ENCODE results near the gene GSKIP.

GSKIP gene

DNA sequence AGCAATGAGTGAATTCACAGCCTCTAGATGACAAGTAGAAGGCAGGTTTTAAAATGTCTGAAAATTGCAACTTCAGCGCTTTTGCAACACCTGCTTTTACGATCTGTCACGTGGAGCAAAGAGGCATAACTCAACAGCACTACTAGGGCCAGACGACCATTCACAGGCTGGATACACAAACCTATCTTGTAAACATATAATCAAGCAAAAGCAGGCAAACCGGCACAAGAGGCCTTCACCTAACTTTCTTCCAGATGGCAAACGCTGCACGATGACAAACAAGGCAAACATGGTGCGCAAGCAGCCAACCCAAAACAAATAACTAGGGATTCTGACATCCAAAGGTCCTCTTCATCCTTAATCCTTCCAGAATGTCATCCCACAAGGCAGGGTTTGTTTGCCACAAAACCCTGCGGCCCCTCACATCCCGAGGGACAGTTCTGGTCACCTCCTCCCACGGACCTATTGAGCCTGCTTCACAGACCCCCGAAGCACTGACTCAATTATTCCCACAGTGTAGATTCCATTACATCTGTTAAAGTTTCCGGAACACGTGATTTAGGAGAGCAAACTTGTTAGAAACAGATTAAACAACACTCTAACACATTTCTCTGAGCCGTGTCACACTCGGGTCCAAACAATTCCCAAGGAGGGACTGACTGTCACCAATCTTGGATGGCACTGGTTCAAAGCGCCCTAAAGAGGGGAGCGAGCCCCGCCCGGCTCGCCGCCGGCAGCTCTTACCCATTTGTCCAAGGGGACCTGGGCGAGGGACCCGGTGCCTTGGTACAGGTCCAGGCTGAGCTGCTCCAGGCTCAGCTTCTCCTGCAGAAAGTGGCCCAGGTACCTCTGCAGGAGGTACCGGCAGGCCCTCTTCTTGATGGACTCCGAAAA, 1.0 kb upstream of the GSKIP start:
- Mint-ChIP-seq H3K36me3 (ENCODE audit: low read depth) (peaks cover 27% of the 10 kb centered on the region), H3K9me3 (no peaks in the 10 kb centered on the region), H3K27ac (peak overlapping the region; percentile 91), H3K4me1 (ENCODE audit: low read depth) (peaks cover 58% of the 10 kb centered on the region), H3K4me3 (peak overlapping the region; percentile 92), H3K27me3 (no peaks in the 10 kb centered on the region)
- peak; percentile 46 for DNase-seq

DNA sequence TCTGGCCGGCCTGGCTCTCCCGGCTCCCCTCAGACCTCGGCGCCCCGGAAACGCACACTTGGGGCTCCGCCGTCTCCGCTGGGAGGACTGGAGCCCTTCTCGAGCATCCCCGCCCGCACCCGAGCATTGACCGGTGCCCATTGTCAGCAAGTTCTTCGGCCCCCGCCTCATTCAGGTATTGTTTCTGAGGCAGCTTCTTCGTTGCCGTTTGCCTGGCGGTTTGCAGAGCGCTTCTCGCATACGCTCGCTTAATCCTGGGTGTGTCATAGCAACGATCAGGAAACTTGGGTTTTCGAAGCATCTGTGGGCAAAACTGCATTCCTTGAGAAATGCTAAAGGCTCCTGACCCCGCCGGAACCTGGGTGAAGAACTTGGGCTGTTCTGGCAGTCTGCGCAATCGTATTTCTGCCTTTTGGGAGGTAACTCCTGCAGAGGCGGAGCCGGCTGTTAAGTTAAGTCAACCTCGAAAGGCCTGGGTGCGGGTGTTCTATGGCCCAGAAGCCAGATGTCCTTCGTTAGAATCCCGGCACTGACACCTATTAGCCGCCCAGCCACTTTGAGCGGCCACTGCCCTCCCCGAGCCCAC, 518 bp downstream of the GSKIP start:
- Mint-ChIP-seq H3K27ac (peak overlapping the region; percentile 79), H3K4me3 (peak overlapping the region; percentile 87), H3K27me3 (no peaks in the 10 kb centered on the region), H3K36me3 (ENCODE audit: low read depth) (peaks cover 26% of the 10 kb centered on the region), H3K4me1 (ENCODE audit: low read depth) (peaks cover 61% of the 10 kb centered on the region), H3K9me3 (no peaks in the 10 kb centered on the region)
- DNase-seq = no peak

DNA sequence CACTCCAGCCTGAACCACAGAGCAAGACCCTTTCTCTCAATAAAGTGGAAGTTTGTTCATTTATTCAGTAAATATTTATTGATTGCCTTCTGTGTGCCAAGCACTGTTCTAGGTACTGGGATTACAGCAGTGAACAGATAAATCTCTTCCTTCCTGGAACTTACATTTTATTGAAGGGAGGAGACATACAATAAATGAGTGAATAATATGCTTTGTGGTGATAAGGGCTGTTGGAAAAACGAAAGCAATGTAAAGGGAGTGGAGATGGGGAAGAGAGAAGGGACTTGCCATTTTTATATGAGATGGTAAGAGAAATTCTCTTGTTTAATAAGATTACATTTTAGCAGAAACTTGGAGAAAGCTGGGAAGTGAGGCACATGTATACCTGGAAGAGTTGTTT, 1.6 kb downstream of the GSKIP start:
- peaks cover 55% of the 10 kb centered on the region for H3K4me1 Mint-ChIP-seq (ENCODE audit: low read depth)
- DNase-seq = no peak
- H3K36me3 Mint-ChIP-seq (ENCODE audit: low read depth) = peaks cover 27% of the 10 kb centered on the region
- H3K4me3 Mint-ChIP-seq = peak overlapping the region; percentile 87
- no peaks in the 10 kb centered on the region for H3K9me3 Mint-ChIP-seq
- H3K27me3 Mint-ChIP-seq = no peaks in the 10 kb centered on the region
- H3K27ac Mint-ChIP-seq = peak overlapping the region; percentile 9

DNA sequence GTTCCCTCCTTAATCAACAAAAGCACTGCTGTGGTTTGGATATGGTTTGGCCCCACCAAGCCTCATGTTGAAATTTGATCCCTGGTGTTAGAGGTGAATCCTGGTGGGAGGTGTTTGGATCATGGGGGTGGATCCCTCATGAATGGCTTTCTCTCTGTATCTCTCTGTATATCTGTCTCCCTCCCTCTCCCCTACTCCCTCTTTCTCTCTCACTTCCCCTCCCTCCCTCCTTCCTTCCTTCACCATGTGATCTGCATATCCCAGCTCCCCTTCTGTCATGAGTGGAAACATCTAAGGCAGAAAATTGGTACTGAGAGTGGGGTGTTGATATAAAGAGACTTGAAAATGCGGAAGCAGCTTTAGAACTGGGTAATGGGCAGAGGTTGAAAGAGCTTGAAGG, 5.2 kb downstream of the GSKIP start:
- Mint-ChIP-seq H3K27ac (no peak overlapping the region), H3K36me3 (ENCODE audit: low read depth) (peaks cover 14% of the 10 kb centered on the region), H3K27me3 (no peaks in the 10 kb centered on the region), H3K4me1 (ENCODE audit: low read depth) (peaks cover 37% of the 10 kb centered on the region), H3K9me3 (no peaks in the 10 kb centered on the region), H3K4me3 (no peak overlapping the region)
- DNase-seq = no peak

DNA sequence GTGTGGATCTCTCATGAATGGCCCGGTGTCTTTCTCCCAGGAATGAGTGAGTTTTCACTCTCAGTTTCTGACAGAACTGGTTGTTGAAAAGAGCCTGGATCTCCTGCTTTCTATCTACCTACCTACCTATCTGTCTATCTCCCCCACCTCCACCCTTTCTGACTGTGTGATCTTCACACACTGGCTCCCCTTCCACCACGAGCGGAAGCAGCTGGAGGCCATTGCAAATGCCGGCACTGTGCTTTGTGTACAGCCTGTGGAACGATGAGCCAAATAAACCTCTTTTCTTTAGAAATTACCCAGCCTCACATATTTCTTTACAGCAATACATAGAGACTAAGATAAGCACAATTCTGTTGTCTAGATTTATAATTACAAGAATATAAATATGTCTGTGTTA, 7.2 kb downstream of the GSKIP start:
- H3K4me1 Mint-ChIP-seq (ENCODE audit: low read depth) = peaks cover 26% of the 10 kb centered on the region
- peaks cover 12% of the 10 kb centered on the region for H3K36me3 Mint-ChIP-seq (ENCODE audit: low read depth)

DNA sequence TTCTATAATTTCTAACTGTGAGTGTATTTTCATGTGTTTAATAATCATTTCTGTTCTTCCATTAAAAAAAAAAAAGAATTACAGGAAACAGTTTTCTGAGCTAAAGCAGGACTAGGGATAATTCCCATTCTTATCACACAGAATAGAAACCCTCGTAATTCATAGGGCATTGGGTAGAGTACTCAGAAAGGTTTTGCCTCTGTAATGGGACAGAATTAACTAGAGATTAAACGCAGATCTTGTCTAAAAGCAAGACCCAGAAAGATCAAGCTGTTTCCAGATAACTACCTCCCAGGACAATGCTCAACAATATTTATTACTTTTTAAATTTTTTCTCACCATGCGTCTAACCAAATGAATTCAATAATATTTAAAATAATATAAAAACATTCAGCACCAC, 10.2 kb downstream of the GSKIP start:
- Mint-ChIP-seq H3K27me3 (no peaks in the 10 kb centered on the region), H3K4me1 (ENCODE audit: low read depth) (peaks cover 9% of the 10 kb centered on the region), H3K9me3 (no peaks in the 10 kb centered on the region), H3K4me3 (no peak overlapping the region), H3K36me3 (ENCODE audit: low read depth) (peaks cover 11% of the 10 kb centered on the region), H3K27ac (no peak overlapping the region)
- DNase-seq = no peak

More for the DNA sequence above, 7.2 kb downstream of the GSKIP start:
- DNase-seq = no peak
- no peaks in the 10 kb centered on the region for H3K9me3 Mint-ChIP-seq
- H3K4me3 Mint-ChIP-seq = no peak overlapping the region
- no peak overlapping the region for H3K27ac Mint-ChIP-seq
- no peaks in the 10 kb centered on the region for H3K27me3 Mint-ChIP-seq

DNA sequence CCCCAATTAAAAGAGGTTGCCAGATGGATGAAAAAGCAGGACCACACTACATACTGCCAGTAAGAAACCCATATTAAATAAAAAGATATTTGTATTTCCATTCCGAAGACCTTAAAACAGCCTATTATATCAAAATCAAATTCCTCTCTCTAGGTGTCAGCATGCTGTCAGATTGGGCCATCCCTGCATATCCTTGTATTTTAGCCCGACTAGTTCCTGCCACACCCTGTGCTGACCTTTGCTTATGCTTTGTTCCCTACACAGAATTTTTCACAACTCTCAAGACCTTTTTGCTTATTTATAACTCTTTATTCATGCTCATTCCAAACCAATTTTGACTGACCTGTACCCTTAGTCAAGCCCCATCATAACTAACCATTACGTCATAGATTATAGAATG, 12.8 kb downstream of the GSKIP start:
- no peaks in the 10 kb centered on the region for H3K9me3 Mint-ChIP-seq
- DNase-seq = no peak
- H3K27ac Mint-ChIP-seq = no peak overlapping the region
- peaks cover 9% of the 10 kb centered on the region for H3K4me1 Mint-ChIP-seq (ENCODE audit: low read depth)
- no peaks in the 10 kb centered on the region for H3K27me3 Mint-ChIP-seq
- H3K36me3 Mint-ChIP-seq (ENCODE audit: low read depth) = peaks cover 8% of the 10 kb centered on the region
- no peak overlapping the region for H3K4me3 Mint-ChIP-seq

DNA sequence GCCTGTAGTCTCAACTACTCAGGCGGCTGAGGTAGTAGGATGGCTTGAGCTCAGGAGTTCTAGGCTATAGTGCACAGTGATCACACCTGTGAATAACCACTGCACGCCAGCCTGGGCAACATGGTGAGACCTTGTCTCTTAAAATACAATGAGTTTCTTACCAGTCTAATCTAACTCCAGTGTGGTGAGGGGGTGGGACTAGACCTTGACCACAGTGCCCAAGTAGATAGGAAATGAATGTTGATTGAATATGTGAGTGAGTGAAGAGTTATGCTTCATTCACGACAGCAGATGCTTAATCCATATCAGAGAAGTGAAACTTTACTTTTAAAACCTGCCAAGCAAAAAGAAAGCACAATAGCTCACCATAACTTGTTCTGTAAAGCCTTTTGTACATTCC, 17.4 kb downstream of the GSKIP start:
- Mint-ChIP-seq H3K27me3 (no peaks in the 10 kb centered on the region), H3K4me1 (ENCODE audit: low read depth) (peaks cover 8% of the 10 kb centered on the region), H3K36me3 (ENCODE audit: low read depth) (peaks cover 39% of the 10 kb centered on the region), H3K27ac (no peak overlapping the region), H3K9me3 (no peaks in the 10 kb centered on the region), H3K4me3 (no peak overlapping the region)
- DNase-seq = no peak

DNA sequence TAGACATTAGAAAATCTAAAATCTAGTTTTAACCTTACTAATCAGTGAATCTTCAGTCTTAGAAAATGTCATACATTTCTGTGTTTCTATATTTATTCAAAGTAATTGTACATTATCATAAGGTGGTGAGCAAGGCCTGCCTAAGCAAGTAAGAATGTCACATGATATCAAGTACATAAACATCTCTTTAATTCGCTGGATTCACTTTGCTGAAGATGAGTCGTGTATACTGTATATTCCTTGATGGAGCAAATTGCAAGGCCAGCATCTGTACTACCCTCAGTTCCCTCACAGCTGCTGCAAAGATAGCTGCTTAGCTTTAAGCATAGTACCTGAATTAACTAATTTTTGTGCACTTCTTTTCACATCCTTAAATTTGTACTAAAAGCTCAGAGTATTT, 20.1 kb downstream of the GSKIP start:
- Mint-ChIP-seq H3K4me3 (no peak overlapping the region), H3K27ac (no peak overlapping the region), H3K36me3 (ENCODE audit: low read depth) (peaks cover 48% of the 10 kb centered on the region), H3K4me1 (ENCODE audit: low read depth) (peaks cover 6% of the 10 kb centered on the region), H3K27me3 (no peaks in the 10 kb centered on the region), H3K9me3 (no peaks in the 10 kb centered on the region)
- no peak for DNase-seq

DNA sequence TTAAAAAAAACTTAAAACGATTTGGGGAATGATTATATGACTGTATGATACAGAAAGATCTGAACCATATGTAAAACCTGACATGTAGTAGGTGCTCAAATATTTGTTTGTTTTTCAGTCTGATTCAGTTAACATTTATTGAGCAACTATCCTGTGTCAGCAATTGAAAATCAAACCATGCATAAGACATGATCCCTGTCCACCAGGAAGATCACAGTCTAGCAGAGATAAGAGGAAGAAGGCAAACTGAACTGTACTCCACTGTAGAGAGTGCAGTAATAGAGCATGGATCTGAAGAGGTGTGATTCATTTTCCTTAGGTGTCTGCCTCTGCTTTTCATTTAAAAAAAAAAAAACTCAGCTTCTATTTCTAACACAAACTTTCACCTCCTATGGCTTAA, 20.7 kb downstream of the GSKIP start:
- Mint-ChIP-seq H3K36me3 (ENCODE audit: low read depth) (peaks cover 48% of the 10 kb centered on the region), H3K9me3 (no peaks in the 10 kb centered on the region), H3K4me3 (no peak overlapping the region), H3K4me1 (ENCODE audit: low read depth) (peaks cover 6% of the 10 kb centered on the region), H3K27ac (no peak overlapping the region), H3K27me3 (no peaks in the 10 kb centered on the region)
- no peak for DNase-seq

DNA sequence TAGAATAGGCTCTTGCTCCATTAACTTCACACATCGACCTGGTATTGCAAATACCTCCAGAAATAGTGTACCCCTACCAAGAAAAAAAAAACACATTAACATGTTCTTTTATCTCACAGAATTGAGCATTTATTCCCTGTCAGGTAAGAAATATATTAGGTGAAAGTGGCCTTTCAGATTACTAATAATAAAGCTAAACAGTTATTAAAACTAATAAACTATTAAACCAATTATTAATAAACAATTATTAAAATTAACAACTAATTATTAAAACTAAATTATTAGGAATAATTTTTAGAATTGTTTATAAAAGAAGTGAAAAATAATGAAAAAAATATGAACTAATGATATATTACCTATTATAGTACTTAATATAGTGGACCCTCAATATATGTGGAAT, 21.4 kb downstream of the GSKIP start:
- Mint-ChIP-seq H3K4me1 (ENCODE audit: low read depth) (peaks cover 6% of the 10 kb centered on the region), H3K27me3 (no peaks in the 10 kb centered on the region), H3K4me3 (no peak overlapping the region), H3K27ac (no peak overlapping the region), H3K9me3 (no peaks in the 10 kb centered on the region), H3K36me3 (ENCODE audit: low read depth) (peaks cover 48% of the 10 kb centered on the region)
- no peak for DNase-seq

DNA sequence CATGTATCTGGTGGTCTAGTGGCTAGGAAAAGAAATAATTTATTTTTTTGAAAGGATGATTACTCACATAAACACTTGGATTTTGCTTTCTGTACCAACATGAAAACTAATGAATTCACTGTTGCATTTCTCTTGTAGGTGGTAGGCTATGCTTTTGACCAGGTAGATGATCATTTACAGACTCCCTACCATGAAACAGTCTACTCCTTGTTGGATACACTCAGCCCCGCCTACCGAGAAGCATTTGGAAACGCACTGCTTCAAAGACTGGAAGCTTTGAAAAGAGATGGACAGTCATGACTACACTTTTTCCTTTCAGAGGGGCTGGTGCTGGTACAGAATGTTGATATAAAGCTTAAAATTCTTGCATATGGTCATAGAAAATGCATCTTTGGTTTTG, 22.1 kb downstream of the GSKIP start:
- H3K27ac Mint-ChIP-seq = no peak overlapping the region
- no peak for DNase-seq
- peaks cover 4% of the 10 kb centered on the region for H3K27me3 Mint-ChIP-seq
- no peaks in the 10 kb centered on the region for H3K9me3 Mint-ChIP-seq
- H3K36me3 Mint-ChIP-seq (ENCODE audit: low read depth) = peaks cover 48% of the 10 kb centered on the region
- H3K4me3 Mint-ChIP-seq = no peak overlapping the region
- peaks cover 5% of the 10 kb centered on the region for H3K4me1 Mint-ChIP-seq (ENCODE audit: low read depth)

DNA sequence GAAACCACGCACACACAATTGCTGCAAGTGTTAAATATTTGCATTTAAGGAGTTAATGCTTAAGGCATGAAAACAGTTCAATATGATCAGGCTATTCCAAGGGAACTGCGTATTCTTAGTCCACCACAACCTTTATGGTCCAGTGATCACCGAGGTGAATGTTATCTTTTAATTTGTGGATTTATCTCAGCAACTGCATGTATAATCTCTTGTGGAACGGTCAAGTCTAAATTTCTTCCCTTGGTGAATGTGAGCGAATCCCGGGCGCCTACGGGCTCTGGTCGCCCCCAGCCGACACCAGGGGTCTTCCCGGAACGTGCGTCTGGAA, 27.6 kb downstream of the GSKIP start:
- DNase-seq = no peak
- Mint-ChIP-seq H3K9me3 (no peaks in the 10 kb centered on the region), H3K27me3 (peaks cover 4% of the 10 kb centered on the region), H3K36me3 (ENCODE audit: low read depth) (peaks cover 7% of the 10 kb centered on the region), H3K4me3 (peak overlapping the region; percentile 86), H3K4me1 (ENCODE audit: low read depth) (peaks cover 15% of the 10 kb centered on the region), H3K27ac (peak overlapping the region; percentile 89)

DNA sequence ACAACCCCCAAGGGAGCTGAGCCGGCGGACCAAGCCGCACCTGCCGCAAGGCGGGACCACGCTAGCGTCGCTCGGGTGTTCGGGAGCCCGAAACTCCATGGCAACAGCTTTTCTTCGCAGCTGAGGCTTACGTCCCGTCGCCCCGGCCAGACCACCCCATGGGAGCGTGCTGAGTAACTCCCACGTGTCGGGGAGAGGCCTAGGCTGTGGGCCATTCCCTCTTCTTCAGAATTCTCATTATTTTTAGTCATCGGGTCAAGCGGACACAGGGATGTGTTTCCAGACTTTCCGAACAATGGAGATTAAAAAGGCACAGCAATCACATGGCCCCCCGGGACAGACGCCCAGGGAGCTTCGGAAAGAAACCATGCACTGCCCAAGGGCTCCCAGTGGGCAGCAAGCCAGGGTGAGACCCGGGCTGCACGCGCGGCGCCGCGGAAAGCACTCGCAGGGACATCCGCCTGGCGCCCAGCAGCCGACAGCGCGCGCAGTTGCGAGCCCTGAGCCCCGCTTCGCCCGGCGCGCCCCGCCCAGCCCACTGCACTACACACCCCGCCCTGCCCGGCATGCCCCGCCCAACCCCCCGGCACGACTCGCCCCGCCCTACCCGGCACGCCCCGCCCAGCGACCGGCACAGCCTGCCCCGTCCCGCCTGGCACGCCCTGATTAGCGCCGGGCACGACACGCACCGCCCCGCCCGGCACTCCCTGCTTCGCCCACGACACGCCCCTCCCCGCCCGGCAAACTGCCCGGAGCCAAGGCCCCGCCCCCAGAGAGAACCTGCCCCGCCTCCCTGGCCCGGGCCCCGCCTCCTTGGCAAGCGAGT, 28.2 kb downstream of the GSKIP start:
- peak overlapping the region; percentile 89 for H3K27ac Mint-ChIP-seq
- peak overlapping the region; percentile 86 for H3K4me3 Mint-ChIP-seq
- H3K4me1 Mint-ChIP-seq (ENCODE audit: low read depth) = peaks cover 15% of the 10 kb centered on the region
- H3K36me3 Mint-ChIP-seq (ENCODE audit: low read depth) = peaks cover 4% of the 10 kb centered on the region
- H3K9me3 Mint-ChIP-seq = no peaks in the 10 kb centered on the region
- H3K27me3 Mint-ChIP-seq = peaks cover 4% of the 10 kb centered on the region
- peak; percentile 100 for DNase-seq

All from activated T-cell treated with anti-CD3 and anti-CD28 coated beads, Interleukin-2, amount 50 U/mL, for 24 hours (primary cell).